Upper lobe of left lung (tissue), 6 donors: ENCODE results near the gene PLPP6. TPM values are rescaled to one million over a fixed set of nuclear protein-coding genes. Genes with fewer than 3 reads are reported as not detected.

ENCODE experiments used
- ATAC-seq, 2 donors: fragments of 200-7000 bp; cut with Tn5 transposase; one replicate each; pipeline ENCODE4 v1.9.1; 2022; ENCODE audit warnings: mild to moderate bottlenecking in 2 of 2, moderate library complexity in 2 of 2; ENCODE audit not compliant: low FRiP score in 2 of 2
- DNase-seq, 2 donors: peaks; one replicate each; pipeline ENCODE4 v3.0.0-alpha.2; 2019 to 2020
- H3K27ac ChIP-seq, 4 donors: fragments of 200-600 bp; sonication (generic); one replicate each; pipeline ENCODE4 v1.5.1; 2016 to 2019
- H3K27me3 ChIP-seq, 4 donors: fragments of 200-600 bp; sonication (generic); one replicate each; pipeline ENCODE4 v1.5.1; 2017 to 2019
- H3K36me3 ChIP-seq, 4 donors: fragments of 200-600 bp; sonication (generic); one replicate each; pipeline ENCODE4 v1.5.1; 2016 to 2019
- H3K4me1 ChIP-seq, 4 donors: fragments of 200-600 bp; sonication (generic); one replicate each; pipeline ENCODE4 v1.5.1; 2018 to 2019
- H3K4me3 ChIP-seq, 4 donors: fragments of 200-600 bp; sonication (generic); one replicate each; pipeline ENCODE4 v1.5.1; 2017 to 2019; ENCODE audit warnings: mild to moderate bottlenecking in 2 of 4, moderate library complexity in 1 of 4
- H3K9me3 ChIP-seq, 4 donors: fragments of 200-600 bp; sonication (generic); one replicate each; pipeline ENCODE4 v1.5.1; 2018 to 2019
- EP300 ChIP-seq, 4 donors: sonication (generic); formaldehyde crosslinking; IDR thresholded peaks; one replicate each; pipeline ENCODE4 v1.5.1; 2017; ENCODE audit warnings: antibody characterized with exemption in 4 of 4, control low read depth in 2 of 4
- POLR2A ChIP-seq, 4 donors: fragments of 450-650 bp; IDR thresholded peaks; one replicate each; pipeline ENCODE4 v1.5.1; 2016 to 2017; ENCODE audit warnings: antibody characterized with exemption in 4 of 4, mild to moderate bottlenecking in 2 of 4
- POLR2AphosphoS5 ChIP-seq, 2 donors: sonication (generic); formaldehyde crosslinking; IDR thresholded peaks; one replicate each; pipeline ENCODE4 v1.5.1; 2017; ENCODE audit warnings: antibody characterized with exemption in 2 of 2
- WGBS, 2 donors: methylation state at CpG; one replicate each; pipeline ENCODE4 v1.1.5; 2017 to 2018; 5-methylcytosine and 5-hydroxymethylcytosine counted together
- total RNA-seq, 6 donors: library from RNA; depleted of rRNA in 4 of 6; stranded (reverse); fragments of >200 nt in 4 of 6; gene quantifications; one replicate each; pipeline versions ENCODE4 v1.1.0 to v1.2.1, GENCODE V29; 2016 to 2021
- TF ChIP-seq, protein P1 (sequence below), 6 experiments: fragments of 450-650 bp in 4 of 6; fragments of 200-600 bp in 2 of 6; sonication (generic) in 2 of 6; IDR thresholded peaks; one replicate each; pipeline ENCODE4 v1.5.1; 2016 to 2019; ENCODE audit warnings: antibody characterized with exemption in 6 of 6
- donor health status: DM: no; HTN: no; CAD: no; lungs with moderate emphysema.
- donor health status: DM: no; HTN: yes; CAD: no; lungs with severe emphysema.

Gene PLPP6
- total RNA-seq, 6 donors from 2014 or later, result 2.1 to 7.6 (median 5.9) TPM

GRCh38 chr9:4668604-4669003, 6.5 kb downstream of the PLPP6 start:
- Histone ChIP-seq H3K36me3 (no peaks in the 10 kb centered on the region), H3K27me3 (no peaks in the 10 kb centered on the region), H3K4me1 (peaks cover 20 to 33% (median 26%) of the 10 kb centered on the region in 4 donors), H3K27ac (no peak overlapping the region), H3K9me3 (no peaks in the 10 kb centered on the region), H3K4me3 (no peak overlapping the region)
- DNase-seq (no peak), ATAC-seq (no peak)
- 69 to 78% methylated on average over 2 of the region's 2 CpGs for WGBS, 2 donors
- TF ChIP-seq POLR2AphosphoS5 (IDR thresholded peaks at IDR 0.05) (no peak), POLR2A (IDR thresholded peaks at IDR 0.05) (no peak), EP300 (IDR thresholded peaks at IDR 0.05) (no peak)
- TF ChIP-seq, protein P1, sequence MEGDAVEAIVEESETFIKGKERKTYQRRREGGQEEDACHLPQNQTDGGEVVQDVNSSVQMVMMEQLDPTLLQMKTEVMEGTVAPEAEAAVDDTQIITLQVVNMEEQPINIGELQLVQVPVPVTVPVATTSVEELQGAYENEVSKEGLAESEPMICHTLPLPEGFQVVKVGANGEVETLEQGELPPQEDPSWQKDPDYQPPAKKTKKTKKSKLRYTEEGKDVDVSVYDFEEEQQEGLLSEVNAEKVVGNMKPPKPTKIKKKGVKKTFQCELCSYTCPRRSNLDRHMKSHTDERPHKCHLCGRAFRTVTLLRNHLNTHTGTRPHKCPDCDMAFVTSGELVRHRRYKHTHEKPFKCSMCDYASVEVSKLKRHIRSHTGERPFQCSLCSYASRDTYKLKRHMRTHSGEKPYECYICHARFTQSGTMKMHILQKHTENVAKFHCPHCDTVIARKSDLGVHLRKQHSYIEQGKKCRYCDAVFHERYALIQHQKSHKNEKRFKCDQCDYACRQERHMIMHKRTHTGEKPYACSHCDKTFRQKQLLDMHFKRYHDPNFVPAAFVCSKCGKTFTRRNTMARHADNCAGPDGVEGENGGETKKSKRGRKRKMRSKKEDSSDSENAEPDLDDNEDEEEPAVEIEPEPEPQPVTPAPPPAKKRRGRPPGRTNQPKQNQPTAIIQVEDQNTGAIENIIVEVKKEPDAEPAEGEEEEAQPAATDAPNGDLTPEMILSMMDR (IDR thresholded peaks at IDR 0.05), result no peak

DNA sequence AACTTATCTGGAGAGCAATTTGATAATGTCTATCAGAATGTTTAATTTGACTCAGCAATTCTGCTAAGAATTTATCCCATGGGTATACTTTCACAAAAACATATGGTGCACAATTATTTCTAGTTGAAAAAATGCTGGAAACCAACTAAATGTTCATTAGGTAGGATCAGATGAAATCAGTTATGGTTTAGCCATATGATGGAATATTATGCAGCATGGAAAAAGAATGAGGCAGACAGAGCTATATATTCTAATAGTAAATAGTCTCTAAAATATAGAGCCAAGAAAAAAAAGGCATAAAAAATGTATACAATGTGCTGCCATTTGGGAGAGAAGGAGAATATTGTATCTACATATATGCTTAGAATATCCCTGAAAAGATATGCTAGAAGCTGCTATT, 7.8 kb downstream of the PLPP6 start:
- DNase-seq, result no peak
- TF ChIP-seq, protein P1 (IDR thresholded peaks at IDR 0.05), result no peak
- no peak for ATAC-seq

GRCh38 chr9:4670591-4670990, 8.5 kb downstream of the PLPP6 start:
- Histone ChIP-seq H3K27ac (no peak overlapping the region), H3K4me3 (no peak overlapping the region), H3K9me3 (no peaks in the 10 kb centered on the region), H3K27me3 (no peaks in the 10 kb centered on the region), H3K4me1 (peaks cover 1 to 14% (median 7%) of the 10 kb centered on the region in 4 donors), H3K36me3 (no peaks in the 10 kb centered on the region)
- TF ChIP-seq POLR2A (IDR thresholded peaks at IDR 0.05), result no peak
- TF ChIP-seq, protein P1 (IDR thresholded peaks at IDR 0.05), result no peak
- no peak for TF ChIP-seq EP300 (IDR thresholded peaks at IDR 0.05)
- no peak for TF ChIP-seq POLR2AphosphoS5 (IDR thresholded peaks at IDR 0.05)
- DNase-seq (no peak), ATAC-seq (no peak)
- 78 to 80% methylated on average over 3 of the region's 3 CpGs for WGBS, 2 donors

More for the DNA sequence above, 7.8 kb downstream of the PLPP6 start:
- no peaks in the 10 kb centered on the region for H3K9me3 ChIP-seq
- no peak overlapping the region for H3K27ac ChIP-seq
- no peaks in the 10 kb centered on the region for H3K36me3 ChIP-seq
- no peaks in the 10 kb centered on the region for H3K27me3 ChIP-seq
- H3K4me1 ChIP-seq, result peaks cover 8 to 21% (median 14%) of the 10 kb centered on the region in 4 donors
- H3K4me3 ChIP-seq, result no peak overlapping the region

DNA sequence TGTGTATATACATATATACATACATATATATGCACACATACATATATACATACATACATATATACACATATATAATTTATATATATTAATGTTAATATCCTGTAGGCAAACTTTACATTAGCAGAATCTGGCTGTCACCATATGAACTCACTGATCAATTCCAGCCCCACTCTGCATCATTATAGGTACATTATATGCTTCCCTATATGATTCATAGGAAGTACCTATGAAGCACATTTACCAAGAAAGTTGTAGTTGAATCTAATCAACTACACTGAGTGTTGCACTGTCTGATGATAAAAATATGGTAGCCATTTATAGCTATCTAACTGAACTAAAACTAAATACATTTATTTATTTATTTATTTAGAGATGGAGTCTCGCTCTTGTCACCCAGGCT, 9.6 kb downstream of the PLPP6 start:
- Histone ChIP-seq H3K4me1 (peaks cover 0 to 3% (median under 1%) of the 10 kb centered on the region in 4 donors), H3K36me3 (no peaks in the 10 kb centered on the region), H3K4me3 (no peak overlapping the region), H3K27ac (no peak overlapping the region), H3K27me3 (no peaks in the 10 kb centered on the region), H3K9me3 (no peaks in the 10 kb centered on the region)
- ATAC-seq (no peak), DNase-seq (no peak)
- TF ChIP-seq POLR2AphosphoS5 (IDR thresholded peaks at IDR 0.05) (no peak), EP300 (IDR thresholded peaks at IDR 0.05) (no peak), POLR2A (IDR thresholded peaks at IDR 0.05) (no peak)
- TF ChIP-seq, protein P1 (IDR thresholded peaks at IDR 0.05), result no peak
- 100% methylated on average over 1 of the region's 1 CpG for WGBS, 2 donors

GRCh38 chr9:4674783-4675182, 12.7 kb downstream of the PLPP6 start:
- peak in 1 of 4 donors; percentile 32 for TF ChIP-seq EP300 (IDR thresholded peaks at IDR 0.05)
- TF ChIP-seq POLR2A (IDR thresholded peaks at IDR 0.05), result no peak
- Histone ChIP-seq H3K27ac (peak overlapping the region in 3 of 4 donors; percentile 10 to 53 (median 35)), H3K9me3 (no peaks in the 10 kb centered on the region), H3K36me3 (no peaks in the 10 kb centered on the region), H3K4me3 (no peak overlapping the region), H3K4me1 (peaks cover 0 to 9% (median 2%) of the 10 kb centered on the region in 4 donors), H3K27me3 (no peaks in the 10 kb centered on the region)
- DNase-seq (no peak), ATAC-seq (no peak)
